A549 (cell line): Measurements from ENCODE around the gene P2RY13. TPM values are rescaled to one million over a fixed set of nuclear protein-coding genes. Genes with fewer than 3 reads are reported as not detected.

Experiments
- ATAC-seq, 2 experiments: fragments of 200-7000 bp in 1 of 2; fragments of >200 bp in 1 of 2; cut with Nextera tagmentation in 1 of 2; cut with Tn5 transposase in 1 of 2; 3 replicates each; pipeline versions ENCODE4 v1.8.0 to v1.9.1; 2018 to 2020; ENCODE audit warnings: mild to moderate bottlenecking in 1 of 2, moderate library complexity in 1 of 2
- CTCF ChIA-PET: fragments of 300-600 bp; sonication (Branson Sonifier 250); formaldehyde crosslinking; extraction: SDS; loops from one replicate; lab custom pipeline; 2021; ENCODE audit warnings: antibody characterized with exemption, inconsistent platforms; lab: Yijun Ruan, JAX
- POLR2A ChIA-PET: fragments of 350-600 bp; formaldehyde crosslinking; extraction: SDS; loops from one replicate; lab custom pipeline; 2021; ENCODE audit warnings: antibody characterized with exemption, inconsistent platforms; lab: Yijun Ruan, JAX
- DNase-seq, 2 experiments: peaks; one replicate each; pipeline versions ENCODE4 v3.0.0 to v3.0.0-alpha.2; 2011 to 2016; ENCODE audit warnings: low read depth in 1 of 2, low spot score in 1 of 2
- FAIRE-seq: peaks from 2 replicates; lab custom pipeline; 2011; peaks lifted over from hg19 to GRCh38; lab: Jason Lieb, UNC
- H3K27ac ChIP-seq, 2 experiments: fragments of >200 bp; sonication (Bioruptor Twin); formaldehyde crosslinking; 3 replicates each; pipeline ENCODE4 v1.5.1; 2016 to 2017
- H3K4me1 ChIP-seq: fragments of >200 bp; sonication (Bioruptor Twin); formaldehyde crosslinking; 3 replicates; pipeline ENCODE4 v1.6.1; 2016
- H3K4me2 ChIP-seq: fragments of >200 bp; sonication (Bioruptor Twin); formaldehyde crosslinking; 3 replicates; pipeline ENCODE4 v1.6.1; 2016
- H3K4me3 ChIP-seq: fragments of >200 bp; sonication (Bioruptor Twin); formaldehyde crosslinking; 3 replicates; pipeline ENCODE4 v1.5.1; 2016
- H3K9me3 ChIP-seq: fragments of >200 bp; sonication (Bioruptor Twin); formaldehyde crosslinking; 3 replicates; pipeline ENCODE4 v1.6.1; 2016
- CHD2 ChIP-seq: fragments of 150-350 bp; IDR thresholded peaks from 2 replicates; pipeline ENCODE4 v1.6.1; 2014; ENCODE audit warnings: low read length; ENCODE audit not compliant: partially characterized antibody
- CHD4 ChIP-seq: fragments of 200-600 bp; sonication (generic); IDR thresholded peaks from 2 replicates; pipeline ENCODE4 v1.6.1; 2016; ENCODE audit warnings: antibody characterized with exemption, mild to moderate bottlenecking, borderline replicate concordance
- EHMT2 ChIP-seq: fragments of 200-600 bp; sonication (generic); IDR thresholded peaks from 2 replicates; pipeline ENCODE4 v1.6.1; 2016; ENCODE audit warnings: antibody characterized with exemption, low read depth, mild to moderate bottlenecking, moderate library complexity
- ELK1 ChIP-seq: fragments of 150-350 bp; IDR thresholded peaks from 2 replicates; pipeline ENCODE4 v1.6.1; 2014; ENCODE audit warnings: low read depth, mild to moderate bottlenecking, low read length
- ESRRA ChIP-seq: fragments of 150-350 bp; IDR thresholded peaks from 2 replicates; pipeline ENCODE4 v1.6.1; 2014; ENCODE audit warnings: mild to moderate bottlenecking, low read length, borderline replicate concordance
- FOSB ChIP-seq: fragments of 250-450 bp; sonication (Bioruptor Pico); IDR thresholded peaks from 2 replicates; pipeline ENCODE4 v1.5.0; 2020; ENCODE audit warnings: mild to moderate bottlenecking, moderate library complexity
- FOSL2 ChIP-seq, 2 experiments: fragments of 450-650 bp in 1 of 2; fragments of >200 bp in 1 of 2; sonication (Bioruptor Twin) in 1 of 2; formaldehyde crosslinking; IDR thresholded peaks; 2 replicates each; pipeline versions ENCODE4 v1.5.0 to v1.6.1; 2016 to 2020; ENCODE audit warnings: mild to moderate bottlenecking in 1 of 2, moderate library complexity in 1 of 2
- HDAC2 ChIP-seq: fragments of 200-600 bp; sonication (generic); IDR thresholded peaks from 2 replicates; pipeline ENCODE4 v1.6.1; 2016
- HMGXB4 ChIP-seq: fragments of 250-450 bp; sonication (Bioruptor Pico); IDR thresholded peaks from 2 replicates; pipeline ENCODE4 v1.5.0; 2021; ENCODE audit warnings: mild to moderate bottlenecking, moderate library complexity, borderline replicate concordance
- HOXB13 ChIP-seq: fragments of 250-450 bp; sonication (Bioruptor Pico); IDR thresholded peaks from 2 replicates; pipeline ENCODE4 v1.5.0; 2020; ENCODE audit warnings: low read depth, mild to moderate bottlenecking, moderate library complexity
- HOXB5 ChIP-seq: fragments of 250-450 bp; sonication (Bioruptor Pico); IDR thresholded peaks from 2 replicates; pipeline ENCODE4 v1.5.0; 2020; ENCODE audit warnings: mild to moderate bottlenecking, moderate library complexity
- JUN ChIP-seq, 2 experiments: fragments of >200 bp; sonication (Bioruptor Twin); formaldehyde crosslinking; IDR thresholded peaks; 2 replicates in 1 of 2; 3 replicates in 1 of 2; pipeline ENCODE4 v1.6.1; 2016 to 2017
- KDM5A ChIP-seq: fragments of 200-600 bp; sonication (generic); IDR thresholded peaks from 2 replicates; pipeline ENCODE4 v1.6.1; 2016; ENCODE audit warnings: antibody characterized with exemption, mild to moderate bottlenecking
- MAFK ChIP-seq: fragments of 450-650 bp; IDR thresholded peaks from 2 replicates; pipeline ENCODE4 v1.6.1; 2014; ENCODE audit not compliant: partially characterized antibody
- NPAS2 ChIP-seq: fragments of 250-450 bp; sonication (Bioruptor Pico); IDR thresholded peaks from 2 replicates; pipeline ENCODE4 v1.8.0; 2022; ENCODE audit warnings: mild to moderate bottlenecking, moderate library complexity, borderline replicate concordance
- PBX3 ChIP-seq: IDR thresholded peaks from 2 replicates; pipeline ENCODE4 v1.6.1; 2012
- POLR2A ChIP-seq: IDR thresholded peaks from 2 replicates; pipeline ENCODE4 v1.6.1; 2012; ENCODE audit warnings: mild to moderate bottlenecking, low read length
- RAD21 ChIP-seq, 2 experiments: fragments of >200 bp in 1 of 2; sonication (Bioruptor Twin) in 1 of 2; formaldehyde crosslinking in 1 of 2; IDR thresholded peaks in 1 of 2; conservative IDR thresholded peaks in 1 of 2; 2 replicates in 1 of 2; 3 replicates in 1 of 2; pipeline ENCODE4 v1.6.1; 2012 to 2018; ENCODE audit warnings: inconsistent platforms in 1 of 2
- TFCP2L1 ChIP-seq: fragments of 250-450 bp; sonication (Bioruptor Pico); IDR thresholded peaks from 2 replicates; pipeline ENCODE4 v1.5.0; 2021; ENCODE audit warnings: mild to moderate bottlenecking
- ZFP36 ChIP-seq: fragments of 450-650 bp; IDR thresholded peaks from 2 replicates; pipeline ENCODE4 v1.6.1; 2014; ENCODE audit warnings: borderline replicate concordance; ENCODE audit not compliant: partially characterized antibody
- WGBS: methylation state at CpG from one replicate; pipeline ENCODE4 v1.1.6; 2017; ENCODE audit errors: missing lambda C conversion rate; 5-methylcytosine and 5-hydroxymethylcytosine counted together
- polyA plus RNA-seq, 4 experiments: library from polyadenylated mRNA; depleted of rRNA in 3 of 4; stranded (reverse); fragments of >200 nt; fragmentation: RNase III in 1 of 4; extraction: RNeasy Plus Mini Kit Qiagen cat#74134 plus additional on column Dnase treatment in 1 of 4; gene quantifications; 2 replicates in 3 of 4; 3 replicates in 1 of 4; pipeline ENCODE4 v1.2.3, GENCODE V29; 2011 to 2017
- TF ChIP-seq, protein P1 (sequence below): IDR thresholded peaks from 2 replicates; pipeline ENCODE4 v1.6.1; 2012
- TF ChIP-seq, protein P2 (sequence below): IDR thresholded peaks from 2 replicates; pipeline ENCODE4 v1.6.1; 2012; ENCODE audit warnings: low read depth, borderline replicate concordance

Gene P2RY13
- polyA plus RNA-seq, 2 of the 4 experiments (the other 2 are of a cell fraction) = not detected

DNA sequence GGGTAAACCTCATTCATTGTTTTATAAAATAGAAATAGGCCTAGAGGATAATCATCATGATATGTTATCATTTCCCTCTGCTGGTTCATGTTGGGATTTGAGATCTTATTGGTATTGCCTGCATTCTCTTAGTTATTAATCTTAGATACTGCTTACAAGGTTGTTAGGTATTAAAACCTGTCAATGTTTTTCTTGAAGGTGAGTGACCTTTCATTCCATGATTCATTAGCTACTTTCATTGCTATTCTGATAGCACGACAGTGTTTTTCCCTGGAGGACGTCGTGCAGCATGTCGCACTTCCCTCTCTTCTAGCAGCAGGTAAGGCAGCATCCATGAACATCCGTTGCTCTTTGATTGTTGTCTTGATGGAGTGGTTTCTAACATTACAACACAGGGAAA, 38.1 kb upstream of the P2RY13 start:
- FAIRE-seq (no peak), DNase-seq (no peak), ATAC-seq (no peak)
- ChIA-PET POLR2A (no interaction called here), CTCF (interaction anchor here (1.0 kb wide), 1 partner anchor 12 kb away, joined by 4 read pairs; no protein-coding TSS in a partner anchor)
- WGBS = 85% methylated on average over 5 of the region's 5 CpGs
- Histone ChIP-seq H3K27ac (no peak overlapping the region), H3K4me3 (no peak overlapping the region), H3K9me3 (no peaks in the 10 kb centered on the region), H3K4me1 (no peaks in the 10 kb centered on the region), H3K4me2 (no peak overlapping the region)
- TF ChIP-seq HDAC2 = no peak

DNA sequence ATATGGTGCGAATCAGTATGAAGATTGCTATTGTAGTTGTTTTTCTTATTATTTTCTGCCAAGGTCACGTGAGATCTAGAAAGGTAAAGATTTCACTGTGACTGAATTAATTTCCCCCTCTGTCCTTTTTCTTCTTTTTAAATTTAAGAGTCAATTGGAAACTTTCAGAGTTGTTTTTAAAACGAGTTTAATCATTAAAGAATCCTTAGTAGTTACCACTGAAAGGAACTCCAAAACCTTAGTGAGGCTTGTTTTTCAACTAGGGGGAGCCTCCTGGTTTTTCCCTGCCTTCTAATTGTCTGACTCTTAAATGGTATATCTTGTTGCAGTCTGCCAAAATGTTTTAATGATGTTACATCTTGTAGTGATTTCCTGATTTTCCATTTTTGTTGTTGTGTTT, 37.6 kb upstream of the P2RY13 start:
- CTCF ChIA-PET = interaction anchor here (1.0 kb wide), 1 partner anchor 12 kb away, joined by 4 read pairs; no protein-coding TSS in a partner anchor
- no peak for ATAC-seq
- FAIRE-seq = no peak
- no peaks in the 10 kb centered on the region for H3K4me1 ChIP-seq
- no peaks in the 10 kb centered on the region for H3K9me3 ChIP-seq
- WGBS = 60% methylated on average over 3 of the region's 3 CpGs
- no peak overlapping the region for H3K4me3 ChIP-seq
- H3K27ac ChIP-seq = no peak overlapping the region
- no peak for DNase-seq
- POLR2A ChIA-PET = no interaction called here
- no peak overlapping the region for H3K4me2 ChIP-seq
- TF ChIP-seq ESRRA (no peak), POLR2A (no peak), HOXB13 (no peak), ZFP36 (no peak), CHD4 (no peak), CHD2 (no peak), HOXB5 (no peak), KDM5A (no peak), FOSB (CRISPR knock-in tag) (no peak), HDAC2 (no peak)

DNA sequence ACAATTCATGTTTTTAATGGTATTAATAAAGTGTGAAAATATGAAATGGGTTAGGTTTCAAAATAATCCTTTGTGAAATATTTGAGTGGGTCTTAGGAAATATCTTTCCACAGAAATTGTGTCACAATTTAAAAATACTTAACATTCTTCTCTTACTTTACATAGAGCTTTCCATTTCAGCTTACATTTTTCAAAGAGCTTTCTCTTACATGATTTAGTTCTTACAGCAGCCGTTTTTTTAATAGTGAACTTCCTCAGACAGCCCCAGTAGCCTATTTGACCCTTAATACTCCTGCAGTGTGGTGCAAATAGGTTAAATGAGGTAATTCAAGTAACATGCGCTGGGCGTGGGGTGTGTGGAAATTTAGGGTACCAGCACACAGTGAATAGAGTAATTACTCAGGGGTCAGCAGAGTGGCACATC, 33.4 kb upstream of the P2RY13 start:
- no peak overlapping the region for H3K27ac ChIP-seq
- FAIRE-seq (no peak), DNase-seq (no peak), ATAC-seq (no peak)
- WGBS = 77% methylated on average over 3 of the region's 3 CpGs
- ChIA-PET POLR2A (no interaction called here), CTCF (no interaction called here)
- TF ChIP-seq FOSL2 (IDR thresholded peaks at IDR 0.05) (no peak), FOSL2 (CRISPR knock-in tag; IDR thresholded peaks at IDR 0.05) (no peak), ELK1 (no peak), JUN (IDR thresholded peaks at IDR 0.05) (no peak), PBX3 (no peak), MAFK (no peak), HMGXB4 (CRISPR knock-in tag) (no peak), ESRRA (no peak), RAD21 (conservative IDR thresholded peaks at IDR 0.05 in 1 of 2, IDR thresholded peaks at IDR 0.05 in 1 of 2) (no peak), EHMT2 (no peak), TFCP2L1 (CRISPR knock-in tag) (no peak), NPAS2 (CRISPR knock-in tag) (no peak)
- TF ChIP-seq, protein P1, sequence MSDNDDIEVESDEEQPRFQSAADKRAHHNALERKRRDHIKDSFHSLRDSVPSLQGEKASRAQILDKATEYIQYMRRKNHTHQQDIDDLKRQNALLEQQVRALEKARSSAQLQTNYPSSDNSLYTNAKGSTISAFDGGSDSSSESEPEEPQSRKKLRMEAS = no peak
- TF ChIP-seq, protein P2, sequence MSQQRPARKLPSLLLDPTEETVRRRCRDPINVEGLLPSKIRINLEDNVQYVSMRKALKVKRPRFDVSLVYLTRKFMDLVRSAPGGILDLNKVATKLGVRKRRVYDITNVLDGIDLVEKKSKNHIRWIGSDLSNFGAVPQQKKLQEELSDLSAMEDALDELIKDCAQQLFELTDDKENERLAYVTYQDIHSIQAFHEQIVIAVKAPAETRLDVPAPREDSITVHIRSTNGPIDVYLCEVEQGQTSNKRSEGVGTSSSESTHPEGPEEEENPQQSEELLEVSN = no peak
- H3K4me1 ChIP-seq = no peaks in the 10 kb centered on the region
- no peak overlapping the region for H3K4me2 ChIP-seq
- no peaks in the 10 kb centered on the region for H3K9me3 ChIP-seq
- no peak overlapping the region for H3K4me3 ChIP-seq
